Measurements from ENCODE around the gene MC3R.

The MC3R gene

DNA sequence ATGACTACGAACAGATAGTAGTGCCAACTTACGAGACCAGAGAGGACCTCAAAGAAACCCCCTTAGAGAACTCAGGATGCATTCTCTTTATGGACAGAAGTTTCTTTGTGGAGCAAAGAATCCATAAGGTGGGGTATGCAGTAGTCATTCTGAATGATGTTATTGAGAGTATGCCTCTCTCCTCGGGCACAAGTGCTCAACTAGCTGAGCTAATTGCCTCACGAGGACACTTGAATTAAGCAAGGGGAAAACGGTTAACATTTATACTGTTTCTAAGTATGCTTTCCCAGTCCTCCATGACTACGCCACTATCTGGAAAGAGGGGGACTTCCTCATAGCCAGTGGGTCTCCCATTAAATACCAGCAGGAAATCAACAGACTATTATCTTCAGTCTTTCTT lies 25.6 kb downstream of the MC3R start:
- no peak for FAIRE-seq
- no peak for DNase-seq (ENCODE audit: insufficient read length, low spot score)
- TF ChIP-seq CTCF (IDR thresholded peaks at IDR 0.05; ENCODE audit: insufficient read depth, missing control alignments) = no peak

- no peak for DNase-seq (ENCODE audit: insufficient read length, low spot score)
- FAIRE-seq = no peak
- no peak for TF ChIP-seq CTCF (IDR thresholded peaks at IDR 0.05; ENCODE audit: insufficient read depth, missing control alignments)
Measured at GRCh38 chr20:56278196-56278595, 29.7 kb downstream of the MC3R start.

DNA sequence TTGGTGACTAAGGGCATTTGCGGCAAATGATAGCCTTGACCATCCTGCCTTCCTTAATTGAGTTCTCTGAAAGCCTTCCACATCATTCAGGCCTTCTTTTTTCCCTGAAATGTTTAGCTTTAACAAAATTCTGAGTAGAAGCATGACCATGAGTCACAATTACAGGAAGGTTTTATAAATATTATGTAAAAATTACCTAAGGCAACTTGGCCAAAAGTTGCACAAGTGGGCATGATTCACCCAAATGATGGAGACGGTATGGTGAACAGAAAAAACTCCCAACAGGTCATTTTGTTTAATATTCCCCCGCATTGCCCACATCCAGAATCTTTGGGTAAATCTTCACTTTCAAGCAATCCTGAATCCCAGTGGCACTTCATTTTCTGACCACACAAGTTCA lies 37.0 kb downstream of the MC3R start:
- DNase-seq (ENCODE audit: insufficient read length, low spot score) (no peak), FAIRE-seq (no peak)
- TF ChIP-seq CTCF (IDR thresholded peaks at IDR 0.05; ENCODE audit: insufficient read depth, missing control alignments) = no peak

- FAIRE-seq = no peak
- DNase-seq (ENCODE audit: insufficient read length, low spot score) = no peak
- no peak for TF ChIP-seq CTCF (IDR thresholded peaks at IDR 0.05; ENCODE audit: insufficient read depth, missing control alignments)
Measured at GRCh38 chr20:56289652-56290051, 41.1 kb downstream of the MC3R start.

- no peak for FAIRE-seq
- DNase-seq (ENCODE audit: insufficient read length, low spot score) = no peak
- TF ChIP-seq CTCF (IDR thresholded peaks at IDR 0.05; ENCODE audit: insufficient read depth, missing control alignments) = no peak
Measured at GRCh38 chr20:56299362-56299761, 50.8 kb downstream of the MC3R start.
